HL-60 (cell line): ENCODE data around the gene LRRC17.

Experiments
- CTCF ChIP-seq: IDR thresholded peaks from one replicate; pipeline ENCODE4 v1.5.1; 2011; ENCODE audit warnings: low read length, control low read depth, inconsistent platforms; ENCODE audit not compliant: insufficient read depth
- POLR2AphosphoS5 ChIP-seq: IDR thresholded peaks from 2 replicates; pipeline ENCODE4 v1.6.1; 2012; ENCODE audit warnings: low read depth
- REST ChIP-seq: IDR thresholded peaks from 2 replicates; pipeline ENCODE4 v1.6.1; 2012; ENCODE audit warnings: low read depth; ENCODE audit not compliant: insufficient replicate concordance

GRCh38 chr7:102974366-102975236 lies 61.8 kb downstream of the LRRC17 start:
- TF ChIP-seq POLR2AphosphoS5: no peak
- TF ChIP-seq CTCF: no peak
- TF ChIP-seq REST: no peak
